ENCODE data around the gene CMKLR1.

Gene CMKLR1

GRCh38 chr12:108361606-108362005 lies 22.5 kb upstream of the CMKLR1 start:
- no peak for DNase-seq

- DNase-seq = no peak
These were observed 21.4 kb upstream of the CMKLR1 start for GRCh38 chr12:108360487-108360886.

- no peak for DNase-seq
These were observed 20.9 kb upstream of the CMKLR1 start for GRCh38 chr12:108360057-108360456.

GRCh38 chr12:108358580-108358965 lies 19.5 kb upstream of the CMKLR1 start:
- DNase-seq = no peak

- no peak for DNase-seq
These were observed 18.9 kb upstream of the CMKLR1 start for GRCh38 chr12:108357834-108358579.

- no peak for DNase-seq
These were observed 18.0 kb upstream of the CMKLR1 start for GRCh38 chr12:108356835-108357806.

GRCh38 chr12:108355069-108355468 lies 16.0 kb upstream of the CMKLR1 start:
- no peak for DNase-seq

- DNase-seq = no peak
These were observed 13.5 kb upstream of the CMKLR1 start for GRCh38 chr12:108352591-108352990.

GRCh38 chr12:108350511-108350910 lies 11.4 kb upstream of the CMKLR1 start:
- no peak for DNase-seq

- no peak for DNase-seq
These were observed 10.2 kb upstream of the CMKLR1 start for GRCh38 chr12:108349278-108349688.

GRCh38 chr12:108348842-108349241 lies 9.7 kb upstream of the CMKLR1 start:
- DNase-seq = no peak

GRCh38 chr12:108346727-108347710 lies 7.9 kb upstream of the CMKLR1 start:
- no peak for DNase-seq

GRCh38 chr12:108345716-108346633 lies 6.9 kb upstream of the CMKLR1 start:
- no peak for DNase-seq

GRCh38 chr12:108342985-108343384 lies 3.9 kb upstream of the CMKLR1 start:
- no peak for DNase-seq

- DNase-seq = no peak
These were observed 3.0 kb upstream of the CMKLR1 start for GRCh38 chr12:108341854-108342847.

GRCh38 chr12:108341356-108341755 lies 2.2 kb upstream of the CMKLR1 start:
- DNase-seq = no peak

GRCh38 chr12:108340037-108340436 lies 926 bp upstream of the CMKLR1 start:
- no peak for DNase-seq

- no peak for DNase-seq
These were observed 1.6 kb downstream of the CMKLR1 start for GRCh38 chr12:108337235-108338223.
